ENCODE measurements around the gene IFFO2. TPM values are rescaled to one million over a fixed set of nuclear protein-coding genes. Genes with fewer than 3 reads are reported as not detected.

IFFO2 gene
- total and polyA plus RNA-seq, 2 of the 8 experiments (the other 6 are each of a cell fraction or from before 2014, with no cell fraction given) = 6.6 to 10.4 TPM

DNA sequence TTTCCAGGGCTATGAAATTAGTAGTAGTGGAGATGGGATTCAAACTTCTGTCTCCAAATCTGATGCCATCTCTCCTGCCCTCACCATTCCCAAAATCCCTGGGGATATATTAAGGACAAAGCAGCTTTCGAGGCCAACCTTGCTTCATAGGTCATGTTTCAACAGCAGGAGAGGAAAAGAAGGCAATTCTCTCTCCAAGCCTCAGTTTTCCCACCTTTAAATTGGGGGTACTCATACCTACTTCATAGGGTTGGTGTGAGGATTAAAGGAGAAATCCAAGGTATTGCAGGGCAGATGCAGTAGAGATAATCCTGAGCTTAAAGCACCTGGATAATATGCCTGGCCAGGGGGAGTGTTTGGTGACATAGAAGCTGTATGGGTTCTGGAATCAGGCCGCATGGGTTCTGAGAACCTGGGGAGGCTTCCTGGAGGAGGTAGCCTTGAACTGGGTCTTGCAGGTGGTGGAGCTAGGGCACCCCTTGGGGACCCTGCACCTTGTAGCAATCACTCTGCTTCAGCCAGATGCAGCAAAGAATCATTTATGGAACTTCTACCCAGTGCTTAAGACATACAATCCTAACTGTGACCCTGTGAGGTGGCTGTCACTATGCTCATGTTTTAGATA lies 10.7 kb upstream of the IFFO2 start (continued):
- TF ChIP-seq, protein P1, sequence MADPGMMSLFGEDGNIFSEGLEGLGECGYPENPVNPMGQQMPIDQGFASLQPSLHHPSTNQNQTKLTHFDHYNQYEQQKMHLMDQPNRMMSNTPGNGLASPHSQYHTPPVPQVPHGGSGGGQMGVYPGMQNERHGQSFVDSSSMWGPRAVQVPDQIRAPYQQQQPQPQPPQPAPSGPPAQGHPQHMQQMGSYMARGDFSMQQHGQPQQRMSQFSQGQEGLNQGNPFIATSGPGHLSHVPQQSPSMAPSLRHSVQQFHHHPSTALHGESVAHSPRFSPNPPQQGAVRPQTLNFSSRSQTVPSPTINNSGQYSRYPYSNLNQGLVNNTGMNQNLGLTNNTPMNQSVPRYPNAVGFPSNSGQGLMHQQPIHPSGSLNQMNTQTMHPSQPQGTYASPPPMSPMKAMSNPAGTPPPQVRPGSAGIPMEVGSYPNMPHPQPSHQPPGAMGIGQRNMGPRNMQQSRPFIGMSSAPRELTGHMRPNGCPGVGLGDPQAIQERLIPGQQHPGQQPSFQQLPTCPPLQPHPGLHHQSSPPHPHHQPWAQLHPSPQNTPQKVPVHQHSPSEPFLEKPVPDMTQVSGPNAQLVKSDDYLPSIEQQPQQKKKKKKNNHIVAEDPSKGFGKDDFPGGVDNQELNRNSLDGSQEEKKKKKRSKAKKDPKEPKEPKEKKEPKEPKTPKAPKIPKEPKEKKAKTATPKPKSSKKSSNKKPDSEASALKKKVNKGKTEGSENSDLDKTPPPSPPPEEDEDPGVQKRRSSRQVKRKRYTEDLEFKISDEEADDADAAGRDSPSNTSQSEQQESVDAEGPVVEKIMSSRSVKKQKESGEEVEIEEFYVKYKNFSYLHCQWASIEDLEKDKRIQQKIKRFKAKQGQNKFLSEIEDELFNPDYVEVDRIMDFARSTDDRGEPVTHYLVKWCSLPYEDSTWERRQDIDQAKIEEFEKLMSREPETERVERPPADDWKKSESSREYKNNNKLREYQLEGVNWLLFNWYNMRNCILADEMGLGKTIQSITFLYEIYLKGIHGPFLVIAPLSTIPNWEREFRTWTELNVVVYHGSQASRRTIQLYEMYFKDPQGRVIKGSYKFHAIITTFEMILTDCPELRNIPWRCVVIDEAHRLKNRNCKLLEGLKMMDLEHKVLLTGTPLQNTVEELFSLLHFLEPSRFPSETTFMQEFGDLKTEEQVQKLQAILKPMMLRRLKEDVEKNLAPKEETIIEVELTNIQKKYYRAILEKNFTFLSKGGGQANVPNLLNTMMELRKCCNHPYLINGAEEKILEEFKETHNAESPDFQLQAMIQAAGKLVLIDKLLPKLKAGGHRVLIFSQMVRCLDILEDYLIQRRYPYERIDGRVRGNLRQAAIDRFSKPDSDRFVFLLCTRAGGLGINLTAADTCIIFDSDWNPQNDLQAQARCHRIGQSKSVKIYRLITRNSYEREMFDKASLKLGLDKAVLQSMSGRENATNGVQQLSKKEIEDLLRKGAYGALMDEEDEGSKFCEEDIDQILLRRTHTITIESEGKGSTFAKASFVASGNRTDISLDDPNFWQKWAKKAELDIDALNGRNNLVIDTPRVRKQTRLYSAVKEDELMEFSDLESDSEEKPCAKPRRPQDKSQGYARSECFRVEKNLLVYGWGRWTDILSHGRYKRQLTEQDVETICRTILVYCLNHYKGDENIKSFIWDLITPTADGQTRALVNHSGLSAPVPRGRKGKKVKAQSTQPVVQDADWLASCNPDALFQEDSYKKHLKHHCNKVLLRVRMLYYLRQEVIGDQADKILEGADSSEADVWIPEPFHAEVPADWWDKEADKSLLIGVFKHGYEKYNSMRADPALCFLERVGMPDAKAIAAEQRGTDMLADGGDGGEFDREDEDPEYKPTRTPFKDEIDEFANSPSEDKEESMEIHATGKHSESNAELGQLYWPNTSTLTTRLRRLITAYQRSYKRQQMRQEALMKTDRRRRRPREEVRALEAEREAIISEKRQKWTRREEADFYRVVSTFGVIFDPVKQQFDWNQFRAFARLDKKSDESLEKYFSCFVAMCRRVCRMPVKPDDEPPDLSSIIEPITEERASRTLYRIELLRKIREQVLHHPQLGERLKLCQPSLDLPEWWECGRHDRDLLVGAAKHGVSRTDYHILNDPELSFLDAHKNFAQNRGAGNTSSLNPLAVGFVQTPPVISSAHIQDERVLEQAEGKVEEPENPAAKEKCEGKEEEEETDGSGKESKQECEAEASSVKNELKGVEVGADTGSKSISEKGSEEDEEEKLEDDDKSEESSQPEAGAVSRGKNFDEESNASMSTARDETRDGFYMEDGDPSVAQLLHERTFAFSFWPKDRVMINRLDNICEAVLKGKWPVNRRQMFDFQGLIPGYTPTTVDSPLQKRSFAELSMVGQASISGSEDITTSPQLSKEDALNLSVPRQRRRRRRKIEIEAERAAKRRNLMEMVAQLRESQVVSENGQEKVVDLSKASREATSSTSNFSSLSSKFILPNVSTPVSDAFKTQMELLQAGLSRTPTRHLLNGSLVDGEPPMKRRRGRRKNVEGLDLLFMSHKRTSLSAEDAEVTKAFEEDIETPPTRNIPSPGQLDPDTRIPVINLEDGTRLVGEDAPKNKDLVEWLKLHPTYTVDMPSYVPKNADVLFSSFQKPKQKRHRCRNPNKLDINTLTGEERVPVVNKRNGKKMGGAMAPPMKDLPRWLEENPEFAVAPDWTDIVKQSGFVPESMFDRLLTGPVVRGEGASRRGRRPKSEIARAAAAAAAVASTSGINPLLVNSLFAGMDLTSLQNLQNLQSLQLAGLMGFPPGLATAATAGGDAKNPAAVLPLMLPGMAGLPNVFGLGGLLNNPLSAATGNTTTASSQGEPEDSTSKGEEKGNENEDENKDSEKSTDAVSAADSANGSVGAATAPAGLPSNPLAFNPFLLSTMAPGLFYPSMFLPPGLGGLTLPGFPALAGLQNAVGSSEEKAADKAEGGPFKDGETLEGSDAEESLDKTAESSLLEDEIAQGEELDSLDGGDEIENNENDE (IDR thresholded peaks at IDR 0.05; ENCODE audit: insufficient replicate concordance, low read length) = no peak
